GM18907 (cell line): ENCODE results near the gene CENPL.
"Not testable (repeated sequence)": the region's sequence is repeated elsewhere in the genome, so short reads cannot be mapped to it uniquely, and the experiment has no call there.

Experiments
- ATAC-seq: cut with Tn5 transposase; IDR thresholded peaks from one replicate; pipeline ENCODE4 v1.9.1; 2021; ENCODE audit warnings: mild to moderate bottlenecking, moderate library complexity; ENCODE audit not compliant: unreplicated experiment

The CENPL gene

DNA sequence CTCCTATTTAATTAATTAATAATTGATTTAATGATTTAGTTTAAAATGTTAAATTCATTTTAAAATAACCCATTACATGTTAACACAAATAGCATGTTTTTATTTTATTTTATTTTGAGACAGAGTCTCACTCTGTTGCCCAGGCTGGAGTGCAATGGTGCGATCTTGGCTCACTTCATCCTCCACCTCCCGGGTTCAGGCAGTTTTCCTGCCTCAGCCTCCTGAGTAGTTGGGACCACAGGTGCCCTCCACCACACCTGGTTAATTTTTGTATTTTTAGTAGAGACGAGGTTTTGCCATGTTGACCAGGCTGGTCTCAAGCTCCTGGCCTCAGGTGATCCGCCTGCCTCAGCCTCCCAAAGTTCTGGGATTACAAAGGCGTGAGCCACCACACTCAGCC lies 34.9 kb upstream of the CENPL start:
- ATAC-seq: not testable (repeated sequence)

DNA sequence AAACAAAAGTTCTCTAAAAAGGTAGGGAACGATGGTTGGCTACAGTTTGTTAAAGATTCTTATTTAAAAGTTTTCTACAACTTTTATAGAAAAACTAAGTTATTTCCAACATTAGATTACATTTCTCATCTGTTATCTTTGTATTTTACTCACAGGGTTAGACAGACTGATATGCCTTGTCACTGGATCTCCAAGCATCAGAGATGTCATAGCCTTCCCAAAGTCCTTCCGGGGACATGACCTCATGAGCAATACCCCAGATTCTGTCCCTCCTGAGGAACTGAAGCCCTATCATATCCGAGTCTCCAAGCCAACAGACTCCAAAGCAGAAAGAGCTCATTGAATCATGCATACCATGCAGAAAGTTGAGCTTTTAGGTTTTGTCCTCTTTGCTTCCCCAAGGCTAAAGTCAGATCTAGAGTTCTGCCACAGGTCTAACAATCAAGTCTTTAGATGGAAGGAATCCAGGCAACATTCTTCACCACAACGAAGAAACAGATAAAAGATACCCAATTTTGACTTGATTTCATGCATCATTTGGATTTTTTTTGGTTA lies 32.8 kb upstream of the CENPL start:
- no peak for ATAC-seq

- no peak for ATAC-seq
Observed at GRCh38 chr1:173856903-173857302, 32.2 kb upstream of the CENPL start.

GRCh38 chr1:173856014-173856413 lies 31.3 kb upstream of the CENPL start:
- no peak for ATAC-seq

GRCh38 chr1:173853074-173853473 lies 28.4 kb upstream of the CENPL start:
- no peak for ATAC-seq

DNA sequence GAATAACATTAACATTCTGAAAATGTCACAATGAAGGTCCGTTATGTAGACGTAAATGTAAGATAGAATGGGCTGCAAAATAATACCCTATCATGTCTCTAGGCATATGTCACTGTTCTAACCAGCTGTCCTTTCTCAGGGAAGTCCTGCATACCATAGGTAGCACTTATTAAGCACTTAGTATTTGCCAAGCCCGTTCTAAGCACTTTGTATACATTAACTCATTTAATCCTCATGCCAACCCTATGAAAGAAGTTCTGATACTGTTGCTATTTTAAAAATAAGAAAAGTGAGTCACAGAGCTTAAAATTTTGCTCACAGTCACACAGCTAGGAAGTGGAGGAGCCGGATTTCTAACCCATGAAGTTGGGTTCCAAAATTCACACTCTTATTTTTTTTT lies 27.4 kb upstream of the CENPL start:
- no peak for ATAC-seq

- no peak for ATAC-seq
Observed at GRCh38 chr1:173832748-173833147, 8.1 kb upstream of the CENPL start.

DNA sequence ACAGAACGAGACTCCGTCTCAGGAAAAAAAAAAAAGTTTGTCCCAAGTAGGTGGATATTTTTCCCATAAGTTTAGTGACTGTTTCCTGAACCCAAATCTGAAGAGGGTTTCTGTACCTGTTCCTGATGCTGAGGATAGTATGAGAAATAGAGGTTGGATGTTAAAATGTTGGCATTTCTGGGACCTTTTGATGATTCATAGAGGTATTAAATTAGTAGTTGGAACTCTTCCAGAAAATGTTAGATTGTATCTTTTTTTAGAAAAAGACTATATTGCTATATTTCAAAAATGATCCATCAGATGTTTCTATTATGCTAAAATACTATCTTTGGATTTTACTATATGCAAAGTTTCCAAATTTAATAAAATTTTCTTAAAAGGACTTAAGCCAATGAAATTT lies 2.9 kb upstream of the CENPL start:
- no peak for ATAC-seq

DNA sequence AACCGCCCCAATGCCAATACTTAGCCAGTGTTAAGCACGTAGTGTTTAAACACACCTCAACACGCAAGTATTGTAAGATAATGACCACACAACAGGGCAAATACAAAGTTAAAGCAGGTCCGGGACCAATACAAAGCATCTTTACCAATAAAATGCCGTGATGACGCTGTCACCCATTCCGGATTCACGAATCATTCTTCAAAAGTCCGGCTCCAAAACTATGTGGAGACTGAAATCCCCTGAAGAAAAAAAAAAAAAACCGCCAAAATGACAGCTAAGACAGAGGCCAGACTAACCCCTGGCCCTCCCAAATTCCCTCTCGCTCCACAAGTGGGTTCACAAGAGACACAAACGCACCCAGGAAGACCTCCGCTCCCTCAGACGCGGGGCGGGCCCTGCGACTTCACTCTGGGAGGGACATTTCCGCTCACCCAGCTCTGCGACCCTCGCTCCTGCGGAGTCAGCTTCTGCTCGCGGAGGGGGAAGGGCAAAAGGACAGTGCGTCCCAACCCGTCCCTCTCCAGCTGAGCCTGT lies 835 bp downstream of the CENPL start:
- peak; percentile 50 for ATAC-seq

DNA sequence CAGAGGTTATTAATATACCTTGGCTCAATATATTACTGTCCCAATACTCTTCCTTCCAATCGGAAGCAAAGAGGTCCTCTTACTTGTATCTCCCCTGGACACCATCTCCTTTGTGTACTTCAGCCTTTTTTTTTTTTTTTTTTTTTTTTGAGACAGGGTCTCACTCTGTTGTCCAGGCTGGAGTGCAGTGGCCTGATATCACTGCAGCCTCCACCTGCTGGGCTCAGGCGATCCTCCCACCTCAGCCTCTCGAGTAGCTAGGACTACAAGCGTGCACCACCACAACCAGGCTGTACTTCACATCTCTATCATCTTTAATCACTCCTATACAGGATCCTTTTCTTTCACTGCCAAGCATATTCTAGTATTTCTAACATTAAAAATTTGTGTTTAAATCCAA lies 3.0 kb downstream of the CENPL start:
- no peak for ATAC-seq

GRCh38 chr1:173818459-173818858 lies 6.2 kb downstream of the CENPL start:
- ATAC-seq: no peak

GRCh38 chr1:173813654-173814053 lies 11.0 kb downstream of the CENPL start:
- ATAC-seq: not testable (repeated sequence)

DNA sequence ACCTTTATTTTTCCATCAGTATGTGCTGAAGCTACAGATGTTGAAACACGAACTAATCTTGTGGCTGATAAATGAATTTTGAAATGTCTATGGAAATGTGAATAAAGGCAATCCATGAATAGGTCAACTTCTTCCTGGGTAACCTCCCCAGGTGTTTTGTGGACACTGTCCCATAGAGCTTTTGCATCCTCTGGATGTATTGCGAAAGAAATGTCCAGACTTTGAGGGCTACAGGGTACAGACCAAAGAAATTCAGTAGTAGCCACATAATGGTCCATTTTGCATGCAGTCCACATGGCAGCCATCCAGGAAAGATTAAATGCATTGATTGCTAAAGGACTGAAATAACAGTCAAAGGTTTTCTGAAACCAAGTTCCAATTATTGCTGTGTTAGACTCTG lies 21.7 kb downstream of the CENPL start:
- ATAC-seq: no peak

DNA sequence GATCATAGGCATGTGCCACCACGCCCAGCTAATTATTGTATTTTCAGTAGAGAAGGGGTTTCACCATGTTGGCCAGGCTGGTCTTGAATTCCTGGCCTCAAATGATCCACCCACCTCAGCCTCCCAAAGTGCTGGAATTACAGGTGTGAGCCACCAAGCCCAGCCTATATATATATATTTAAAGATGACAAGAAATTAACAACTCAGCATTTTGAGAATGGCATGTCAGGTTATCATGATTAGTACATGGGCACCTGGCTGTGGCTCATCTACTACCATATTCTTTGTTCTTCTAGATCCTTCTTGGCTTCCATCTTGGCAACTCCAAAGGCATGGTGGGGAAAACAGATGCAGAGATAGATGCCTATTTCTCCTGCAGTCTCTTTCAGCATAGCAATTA lies 24.7 kb downstream of the CENPL start:
- not testable (repeated sequence) for ATAC-seq

- no peak for ATAC-seq
Observed at GRCh38 chr1:173798078-173798477, 26.6 kb downstream of the CENPL start.

DNA sequence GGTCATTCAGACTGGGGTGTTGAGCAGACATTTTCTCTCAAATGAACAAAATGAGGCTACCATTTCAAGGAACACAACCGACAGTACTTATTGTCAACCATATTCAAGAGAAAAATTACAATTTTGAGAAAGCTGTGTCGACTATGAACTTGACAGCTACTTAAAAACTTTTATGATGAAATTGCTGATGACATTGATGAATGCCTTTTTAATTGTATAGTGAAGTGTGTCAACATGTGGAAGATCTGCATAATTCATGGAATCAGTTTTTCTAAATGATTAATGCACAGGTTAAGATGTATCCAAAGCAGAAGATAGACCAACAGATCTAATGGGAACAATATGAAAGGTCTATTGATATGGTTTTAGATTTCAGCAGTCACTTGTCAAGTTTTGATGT lies 34.8 kb downstream of the CENPL start:
- no peak for ATAC-seq

DNA sequence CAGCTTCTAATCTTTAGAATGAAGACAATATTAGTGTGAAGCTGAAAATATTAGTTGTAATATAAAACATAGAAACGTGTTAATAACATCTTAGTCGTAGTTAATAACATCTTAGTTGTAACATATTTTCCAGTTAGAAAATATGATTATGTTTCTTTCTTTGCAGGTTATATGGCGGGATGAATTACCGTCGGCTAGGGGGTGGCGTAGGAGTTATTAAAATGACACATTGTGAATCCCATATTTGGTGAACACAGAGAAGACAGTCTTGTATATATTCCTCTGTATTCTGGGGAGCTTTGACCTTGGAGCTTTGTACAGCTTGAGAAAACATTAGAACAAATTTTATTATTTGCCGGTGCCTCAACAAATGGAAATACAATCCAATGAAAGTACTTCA lies 39.7 kb downstream of the CENPL start:
- no peak for ATAC-seq

GRCh38 chr1:173779936-173780335 lies 44.7 kb downstream of the CENPL start:
- ATAC-seq: no peak

DNA sequence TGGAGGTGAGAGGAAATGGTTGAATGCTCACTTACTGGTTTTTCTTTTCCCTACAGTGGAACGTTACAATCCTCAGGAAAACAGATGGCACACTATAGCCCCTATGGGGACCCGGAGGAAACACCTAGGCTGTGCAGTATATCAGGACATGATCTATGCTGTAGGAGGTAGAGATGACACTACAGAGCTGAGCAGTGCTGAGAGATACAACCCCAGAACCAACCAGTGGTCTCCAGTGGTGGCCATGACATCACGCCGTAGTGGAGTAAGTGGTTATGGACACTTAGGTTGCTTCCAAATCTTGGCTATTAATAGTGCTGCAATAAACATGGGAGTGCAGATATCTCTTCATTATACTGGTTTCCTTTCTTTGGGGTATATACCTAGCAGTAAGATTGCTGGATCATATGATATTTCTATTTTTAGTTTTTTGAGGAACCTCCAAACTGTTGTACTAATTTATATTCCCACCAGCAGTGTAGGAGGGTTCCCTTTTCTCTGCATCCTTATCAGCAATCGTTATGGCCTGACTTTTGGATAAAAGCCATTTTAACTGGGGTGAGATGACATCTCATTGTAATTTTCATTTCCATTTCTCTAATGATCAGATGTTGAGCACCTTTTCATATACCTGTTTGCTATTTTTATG lies 49.0 kb downstream of the CENPL start:
- ATAC-seq: no peak

- no peak for ATAC-seq
Observed at GRCh38 chr1:173771560-173771959, 53.1 kb downstream of the CENPL start.

GRCh38 chr1:173770330-173770729 lies 54.4 kb downstream of the CENPL start:
- ATAC-seq: not testable (repeated sequence)

DNA sequence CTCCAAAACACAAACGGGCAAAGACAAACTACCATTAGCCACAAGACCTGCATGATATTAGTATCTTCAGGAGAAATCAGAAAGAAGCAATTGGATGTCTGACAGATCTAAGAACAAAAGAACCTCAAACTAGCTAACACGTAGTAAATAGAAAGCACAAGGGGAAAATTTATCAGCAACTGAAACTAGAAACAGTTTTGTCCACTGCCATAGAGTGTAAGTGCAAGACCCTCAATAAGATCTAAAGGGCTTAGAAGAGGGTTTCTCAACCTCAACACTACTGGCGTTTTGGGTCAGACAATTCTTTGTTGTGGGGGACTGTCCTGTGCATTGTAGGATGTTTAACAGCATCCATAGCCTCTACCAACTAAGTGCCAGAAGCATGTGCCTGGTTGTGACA lies 55.9 kb downstream of the CENPL start:
- no peak for ATAC-seq

DNA sequence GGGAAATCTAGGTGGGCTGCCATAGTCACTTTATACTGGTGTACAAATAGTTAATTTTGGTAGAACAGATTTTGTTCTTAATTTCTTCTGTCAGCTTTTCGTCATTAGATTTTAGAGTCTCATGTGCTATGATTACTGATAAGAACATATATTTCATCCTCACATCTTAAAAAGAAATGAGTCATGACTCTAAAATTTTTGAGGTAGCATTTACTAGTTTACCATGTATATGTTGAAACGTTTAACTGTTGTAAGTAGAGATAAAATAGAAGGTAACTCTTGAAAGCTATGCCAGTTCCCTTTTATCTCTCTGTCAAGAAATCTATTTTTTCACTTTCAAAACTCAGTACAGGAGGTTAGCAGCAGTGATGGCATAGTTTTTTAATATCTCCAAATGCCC lies 56.5 kb downstream of the CENPL start:
- no peak for ATAC-seq
